Measurements from ENCODE around the gene CHCHD4.
A peak's percentile ranks its signal among the peaks of the same experiment; 100 is the strongest.
"Not testable (repeated sequence)": the region's sequence is repeated elsewhere in the genome, so short reads cannot be mapped to it uniquely, and the experiment has no call there.

Gene CHCHD4

DNA sequence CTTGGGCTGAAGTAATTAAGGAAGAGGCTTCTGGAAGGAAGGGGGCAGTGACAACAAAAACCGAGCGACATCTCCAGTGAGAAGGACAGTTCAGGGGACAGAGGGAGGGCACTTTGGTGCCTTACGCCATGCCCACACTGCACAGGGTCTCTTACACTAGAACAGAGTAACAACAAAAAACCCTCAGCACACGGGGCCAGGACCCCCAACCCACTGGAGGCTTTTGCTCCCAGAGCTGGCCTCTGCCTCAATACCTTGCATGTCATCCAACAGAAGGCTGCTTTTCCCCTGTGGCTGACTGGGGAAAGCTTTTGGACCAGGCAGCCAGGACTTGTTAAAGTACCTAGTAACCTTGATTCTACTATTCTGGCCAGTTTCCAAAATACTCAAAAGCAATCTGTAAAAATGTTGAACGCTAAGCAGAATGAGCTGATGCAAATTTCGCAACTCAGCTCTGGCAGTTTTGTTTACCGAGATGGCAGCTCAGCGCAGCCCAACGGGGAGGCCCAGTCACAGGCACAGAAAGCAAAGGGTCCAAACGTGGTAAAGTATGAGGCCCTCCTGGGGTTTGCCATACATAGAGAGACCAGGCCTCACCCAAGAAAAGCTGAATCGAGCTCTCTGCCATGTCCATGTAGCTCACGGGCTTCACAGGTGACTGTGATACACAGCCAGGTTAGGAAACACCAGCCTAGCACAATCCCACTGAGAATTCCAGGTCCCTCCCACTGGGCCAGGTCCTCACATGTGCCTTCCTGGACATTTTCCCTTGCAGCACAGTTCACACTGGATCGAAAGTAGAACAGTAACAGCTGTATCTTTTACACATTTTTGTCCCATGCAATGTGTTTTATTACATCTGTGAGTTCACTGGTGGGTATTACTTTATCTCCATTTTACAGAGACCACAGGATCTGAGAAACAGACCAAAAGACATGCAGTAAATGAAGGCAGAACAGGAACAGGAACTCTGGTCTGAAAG is 6.0 kb downstream of the CHCHD4 start:
- DNase-seq, result no peak

DNA sequence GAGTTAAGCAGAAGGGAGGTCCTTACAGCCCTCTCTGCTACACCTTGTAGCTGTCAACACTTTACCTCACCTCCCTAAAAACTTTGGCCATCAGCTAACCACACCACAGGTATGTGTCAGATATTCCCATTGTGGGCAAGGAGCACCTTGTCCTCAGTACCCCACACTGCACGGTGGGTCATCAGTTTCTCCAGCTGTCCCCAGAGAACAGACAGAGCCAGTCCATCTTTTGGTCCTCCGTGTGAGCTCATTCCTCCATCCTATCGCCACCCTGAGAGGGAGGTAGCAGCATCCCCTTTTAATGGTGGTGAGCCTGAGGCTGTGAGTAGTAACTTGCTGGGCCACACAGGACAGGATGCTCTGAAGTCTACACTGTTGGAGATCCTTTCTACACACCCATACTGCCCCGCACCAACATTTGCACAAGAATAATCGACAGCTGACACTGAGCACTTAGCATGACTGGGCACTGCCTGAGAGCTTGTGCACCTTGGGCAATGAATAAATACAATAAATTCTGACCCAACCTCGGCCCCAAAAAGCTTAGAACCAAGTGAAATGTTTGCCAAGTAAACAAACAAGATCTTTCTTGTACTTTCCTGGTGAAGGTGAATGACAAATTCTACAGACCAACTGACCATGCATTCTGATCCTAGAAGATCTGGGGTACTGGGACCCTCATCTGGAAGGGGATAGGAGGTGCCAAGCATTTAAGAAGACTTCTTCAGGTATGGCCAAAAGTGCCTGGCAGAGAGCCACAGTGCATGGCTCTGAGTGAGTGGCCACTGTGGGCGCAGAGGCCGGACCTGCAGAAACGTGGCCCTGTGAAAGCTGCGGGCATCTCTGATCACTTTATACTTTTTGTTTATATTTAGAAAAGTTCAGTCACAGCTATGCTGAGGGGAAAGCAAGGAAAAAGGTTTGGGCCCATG is 6.9 kb downstream of the CHCHD4 start:
- DNase-seq, result no peak

DNA sequence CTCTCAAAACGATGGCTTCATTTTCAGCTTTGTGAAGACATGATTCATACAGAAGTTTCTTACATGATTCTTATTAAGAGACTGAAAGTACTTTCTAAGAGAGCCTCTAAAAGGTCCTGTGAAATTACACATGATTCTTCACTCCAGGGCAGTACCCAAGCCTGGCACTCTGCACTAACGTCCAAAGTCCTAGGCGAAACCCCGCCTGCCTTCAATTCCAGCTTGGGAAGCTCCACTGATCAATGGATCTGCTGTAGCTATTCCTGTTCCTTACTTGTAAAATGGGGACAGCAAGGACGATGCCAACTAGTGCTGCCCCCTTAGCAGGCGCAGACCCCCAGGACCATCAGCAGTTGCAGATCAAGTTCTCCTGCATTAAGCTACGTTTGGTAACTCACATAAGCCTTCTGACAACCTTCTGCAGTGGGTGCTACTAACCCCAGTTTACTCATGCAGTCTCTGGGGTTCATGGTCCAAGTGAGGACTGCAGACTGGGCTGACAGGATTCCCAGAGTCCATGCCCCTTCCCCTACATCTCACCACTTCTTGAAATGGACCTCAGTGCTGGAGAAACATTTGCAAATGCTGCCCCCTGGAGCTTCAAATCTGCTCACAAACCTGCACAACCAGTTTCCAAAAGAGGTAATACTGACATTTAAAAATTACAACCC is 10.6 kb downstream of the CHCHD4 start:
- DNase-seq, result no peak

DNA sequence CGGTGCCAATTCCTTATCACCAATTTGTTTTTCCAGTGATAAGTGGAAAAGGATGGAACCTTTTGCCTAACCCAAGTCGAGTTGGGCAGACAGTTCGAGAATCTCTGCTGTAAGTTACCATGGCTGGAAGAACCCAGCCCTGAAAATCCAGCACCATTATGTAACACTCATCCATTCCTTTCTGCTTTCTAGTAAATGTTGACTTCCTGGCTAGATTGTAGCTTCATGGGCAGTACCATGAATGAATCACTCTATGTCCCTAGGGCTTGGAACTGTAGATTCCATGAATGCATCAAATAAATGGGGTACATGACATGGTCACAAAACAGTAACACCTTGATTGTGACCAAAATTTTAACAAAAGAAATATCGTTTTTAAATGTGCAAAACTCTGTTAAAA is 14.0 kb downstream of the CHCHD4 start:
- DNase-seq, result no peak

DNA sequence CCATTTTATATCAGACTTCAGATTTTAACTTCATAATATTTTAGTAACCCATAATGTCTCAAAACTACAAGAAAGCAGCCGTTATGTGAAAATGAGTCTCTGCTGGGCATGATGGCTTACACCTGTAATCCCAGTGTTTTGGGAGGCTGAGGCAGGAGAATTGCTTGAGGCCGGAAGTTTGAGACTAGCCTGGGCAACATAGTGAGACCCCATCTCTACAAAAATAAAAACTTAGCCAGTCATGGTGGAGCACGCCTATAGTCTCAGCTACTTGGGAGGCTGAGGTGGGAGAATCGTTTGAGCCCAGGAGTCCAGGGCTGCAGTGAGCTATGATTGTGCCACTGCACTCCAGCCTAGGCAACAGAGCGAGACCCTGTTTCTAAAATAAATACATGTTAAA is 14.8 kb downstream of the CHCHD4 start:
- DNase-seq, result not testable (repeated sequence)

DNA sequence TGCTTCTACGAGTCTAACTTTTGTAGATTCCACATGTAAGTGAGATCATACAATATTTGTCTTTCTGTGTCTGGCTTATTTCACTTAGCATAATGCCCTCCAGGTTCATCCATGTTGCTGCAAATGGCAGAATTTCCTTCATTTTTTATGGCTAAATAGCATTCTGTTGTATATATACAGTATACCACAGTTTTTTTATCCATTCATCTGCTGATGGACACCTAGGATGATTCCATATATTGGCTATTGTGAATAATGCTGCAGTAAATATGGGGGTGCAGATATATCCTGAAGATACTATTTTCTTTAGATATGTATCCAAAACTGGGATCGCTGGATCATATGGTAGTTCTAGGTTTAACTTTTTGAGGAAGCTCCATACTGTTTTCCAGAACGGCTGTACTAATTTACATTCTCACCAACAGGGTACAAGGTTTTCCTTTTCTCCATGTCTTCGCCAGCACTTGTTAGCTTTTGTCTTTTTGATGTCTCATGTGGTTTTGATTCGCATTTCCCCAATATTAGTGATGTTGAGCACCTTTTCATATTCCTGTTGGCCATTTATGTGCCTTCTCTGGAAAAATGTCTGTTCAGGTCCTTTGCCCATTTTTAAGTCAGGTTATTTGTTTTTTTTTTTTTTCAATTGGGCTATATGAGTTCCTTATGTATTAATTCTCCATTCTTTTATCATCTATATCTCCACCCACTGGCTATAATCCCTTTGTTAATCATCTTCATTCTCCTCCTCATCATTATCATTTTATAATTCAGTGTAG is 26.9 kb downstream of the CHCHD4 start:
- DNase-seq, result no peak

DNA sequence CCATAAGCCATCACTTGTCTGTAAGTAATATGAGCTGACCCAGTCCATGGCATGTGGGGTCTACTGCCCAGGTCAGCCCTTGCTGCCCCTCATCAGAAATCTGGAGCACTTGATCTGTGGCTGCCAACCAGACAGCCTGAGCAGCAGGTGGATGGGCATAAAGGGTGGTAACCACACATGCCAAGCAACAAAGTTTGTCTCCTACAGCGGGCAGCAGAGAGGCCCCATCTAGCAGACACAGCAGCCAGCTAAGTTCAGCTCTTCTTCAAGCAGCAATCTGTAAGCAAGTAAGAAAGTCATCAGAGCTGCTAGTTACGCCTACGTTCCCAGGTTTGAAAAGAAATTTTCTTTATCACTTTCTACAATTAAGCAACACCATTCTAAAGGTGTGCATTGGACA is 27.9 kb downstream of the CHCHD4 start:
- no peak for DNase-seq

DNA sequence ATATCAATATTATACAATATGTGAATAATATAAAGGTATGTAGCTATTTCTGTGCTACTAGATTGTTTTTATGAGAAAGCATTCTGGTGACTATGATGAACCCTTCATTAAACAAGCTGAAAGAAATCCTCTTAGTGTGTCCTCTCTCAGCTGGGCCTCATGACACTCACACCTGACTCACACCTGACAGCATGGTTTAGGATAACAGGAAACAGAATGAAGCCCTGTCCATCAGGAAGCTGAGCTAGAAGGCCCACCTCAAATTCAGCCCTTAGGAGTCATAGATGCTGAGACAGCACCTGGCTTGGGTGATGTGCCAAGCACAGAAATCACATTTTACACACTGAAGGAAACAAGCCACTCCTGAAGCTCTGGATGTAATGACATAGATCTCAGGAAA is 30.8 kb downstream of the CHCHD4 start:
- DNase-seq, result no peak

DNA sequence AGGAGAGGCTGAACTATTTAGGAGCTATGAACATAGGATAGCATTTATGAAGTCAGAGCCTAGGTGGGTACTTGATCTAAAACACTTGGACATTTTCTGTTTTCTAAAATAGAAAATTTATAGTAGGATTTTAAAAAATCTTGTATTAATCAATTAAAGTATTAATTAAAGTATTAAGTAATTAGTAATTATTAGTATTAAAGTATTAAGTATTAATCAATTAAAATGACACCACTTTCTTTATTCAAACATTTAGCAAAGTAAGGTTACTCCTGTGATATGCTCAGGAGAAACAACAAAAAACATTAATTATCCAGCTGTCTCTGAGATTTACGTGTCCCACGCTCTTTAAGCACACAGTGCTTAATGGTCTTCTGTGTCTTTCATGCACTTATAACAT is 32.2 kb downstream of the CHCHD4 start:
- no peak for DNase-seq

DNA sequence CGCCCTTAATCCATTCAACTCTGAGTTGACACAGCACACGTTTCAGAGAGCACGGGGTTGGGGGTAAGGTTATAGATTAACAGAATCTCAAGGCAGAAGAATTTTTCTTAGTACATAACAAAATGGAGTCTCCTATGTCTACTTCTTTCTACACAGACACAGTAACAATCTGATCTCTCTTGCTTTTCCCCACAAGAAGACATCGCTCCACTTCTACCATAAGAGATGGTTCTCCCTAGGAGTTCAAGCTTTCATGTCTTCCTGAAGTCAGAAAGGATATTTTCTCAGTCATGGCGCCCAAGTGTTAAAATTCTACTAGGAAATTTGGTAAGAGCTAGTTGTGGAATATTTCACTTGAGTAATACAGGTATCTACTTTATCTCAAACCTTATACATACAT is 32.7 kb downstream of the CHCHD4 start:
- not testable (repeated sequence) for DNase-seq

DNA sequence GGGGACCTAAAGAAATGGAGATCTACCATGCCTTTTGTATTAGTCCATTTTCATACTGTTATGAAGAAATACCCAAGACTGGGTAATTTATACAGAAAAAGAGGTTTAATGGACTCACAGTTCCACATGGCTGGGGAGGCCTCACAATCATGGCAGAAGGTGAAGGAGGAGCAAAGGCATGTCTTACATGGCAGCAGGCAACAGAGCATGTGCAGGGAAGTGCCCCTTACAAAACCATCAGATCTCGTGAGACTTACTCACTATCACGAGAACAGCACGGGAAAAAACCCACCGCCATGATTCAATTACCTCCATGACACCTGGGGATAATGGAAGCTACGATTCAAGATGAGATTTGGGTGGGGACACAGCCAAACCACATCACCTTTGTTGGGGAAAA is 37.2 kb downstream of the CHCHD4 start:
- DNase-seq, result not testable (repeated sequence)

DNA sequence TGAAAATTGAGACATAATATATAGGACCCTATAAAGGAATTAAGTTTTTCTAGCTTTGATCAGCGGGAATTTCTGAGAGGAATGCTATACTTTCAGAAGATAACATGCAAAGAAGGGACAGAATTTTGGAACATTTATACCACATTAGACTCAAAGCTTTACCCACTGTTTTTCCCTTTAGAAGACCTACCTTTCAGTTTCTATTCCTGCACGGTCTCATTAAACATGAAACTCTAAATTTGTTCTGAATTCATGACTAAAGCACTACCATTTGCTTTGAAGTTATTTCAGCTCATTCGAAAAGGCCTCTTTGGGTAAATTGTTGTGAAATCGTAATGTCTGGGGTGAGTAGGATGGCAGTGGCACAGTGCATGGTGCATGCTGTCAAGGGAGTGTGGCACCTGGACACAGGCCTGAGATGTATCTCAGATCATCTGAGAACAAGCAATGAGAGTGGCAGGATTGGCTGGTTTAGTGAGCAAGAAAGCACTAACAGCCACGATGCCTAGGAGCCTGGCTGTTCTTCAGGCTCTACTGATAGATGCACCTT is 42.5 kb downstream of the CHCHD4 start:
- peak; percentile 1 for DNase-seq

DNA sequence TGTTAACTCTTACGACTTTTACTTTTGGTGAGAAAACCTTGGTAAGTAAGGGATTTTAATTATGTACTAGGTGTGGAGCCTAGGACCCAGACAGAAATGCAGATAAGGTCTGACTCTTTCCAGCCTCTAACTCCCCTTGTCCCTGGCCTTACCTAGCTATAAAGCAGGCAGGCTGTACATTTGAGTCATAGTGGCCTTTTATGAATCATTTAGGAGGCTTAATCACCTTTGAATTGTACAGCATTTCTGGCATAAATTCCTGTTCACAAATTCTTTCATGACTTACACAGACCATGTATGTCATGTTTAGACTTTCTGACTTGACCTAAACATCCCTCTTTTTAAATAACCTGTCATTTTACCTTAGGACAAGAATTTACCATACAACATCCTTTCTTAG is 47.4 kb downstream of the CHCHD4 start:
- DNase-seq, result no peak

DNA sequence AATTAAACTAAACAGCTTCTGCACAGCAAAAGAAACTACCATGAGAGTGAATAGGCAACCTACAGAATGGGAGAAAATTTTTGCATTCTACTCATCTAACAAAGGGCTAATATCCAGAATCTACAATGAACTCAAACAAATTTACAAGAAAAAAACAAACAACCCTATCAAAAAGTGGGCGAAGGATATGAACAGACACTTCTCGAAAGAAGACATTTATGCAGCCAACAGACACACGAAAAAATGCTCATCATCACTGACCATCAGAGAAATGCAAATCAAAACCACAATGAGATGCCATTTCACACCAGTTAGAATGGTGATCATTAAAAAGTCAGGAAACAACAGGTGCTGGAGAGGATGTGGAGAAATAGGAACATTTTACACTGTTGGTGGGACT is 49.4 kb downstream of the CHCHD4 start:
- DNase-seq, result not testable (repeated sequence)

DNA sequence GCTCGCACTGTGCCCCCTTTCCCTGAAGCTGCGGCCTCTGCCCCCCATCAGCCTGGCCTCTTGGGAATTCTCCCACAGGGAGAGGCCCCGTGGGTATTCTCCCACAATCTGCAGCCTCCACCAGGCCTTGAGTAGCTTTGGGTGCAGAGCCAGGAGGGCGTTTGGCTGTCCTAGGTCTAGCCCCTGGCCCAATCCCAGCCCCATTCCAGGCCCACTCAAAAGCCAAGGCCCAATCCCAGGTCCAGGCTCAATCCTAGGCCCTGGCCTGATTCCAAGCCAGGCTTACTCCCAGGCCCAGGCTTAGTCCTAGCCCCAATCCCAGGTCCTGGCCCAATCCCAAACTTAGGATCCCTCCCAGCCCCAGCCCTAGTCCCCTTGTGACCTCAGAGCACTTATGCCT is 59.8 kb downstream of the CHCHD4 start:
- no peak for DNase-seq

DNA sequence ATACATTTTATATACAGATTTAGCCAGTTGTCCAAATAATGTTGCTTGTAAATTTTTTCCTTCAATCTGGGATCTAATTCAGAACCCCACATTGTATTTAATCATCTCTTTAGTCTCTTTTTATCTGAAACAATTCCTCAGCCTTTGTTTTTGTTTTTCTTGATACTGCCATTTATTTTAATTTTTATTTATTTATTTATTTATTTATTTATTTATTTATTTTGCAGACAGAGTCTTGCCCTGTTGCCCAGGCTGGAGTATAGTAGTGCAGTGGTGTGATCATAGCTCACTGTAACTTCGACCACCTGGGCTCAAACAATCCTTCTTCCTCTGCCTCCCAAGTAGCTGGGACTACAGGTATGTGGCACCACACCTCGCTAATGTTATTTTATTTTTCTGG is 61.5 kb downstream of the CHCHD4 start:
- DNase-seq, result no peak
